ENCODE measurements around the gene RTEL1. TPM values are rescaled to one million over a fixed set of nuclear protein-coding genes. Genes with fewer than 3 reads are reported as not detected.
A peak's percentile ranks its signal among the peaks of the same experiment; 100 is the strongest.

The RTEL1 gene
- total RNA-seq, 1 experiment from 2014 or later: 51.1 TPM

DNA sequence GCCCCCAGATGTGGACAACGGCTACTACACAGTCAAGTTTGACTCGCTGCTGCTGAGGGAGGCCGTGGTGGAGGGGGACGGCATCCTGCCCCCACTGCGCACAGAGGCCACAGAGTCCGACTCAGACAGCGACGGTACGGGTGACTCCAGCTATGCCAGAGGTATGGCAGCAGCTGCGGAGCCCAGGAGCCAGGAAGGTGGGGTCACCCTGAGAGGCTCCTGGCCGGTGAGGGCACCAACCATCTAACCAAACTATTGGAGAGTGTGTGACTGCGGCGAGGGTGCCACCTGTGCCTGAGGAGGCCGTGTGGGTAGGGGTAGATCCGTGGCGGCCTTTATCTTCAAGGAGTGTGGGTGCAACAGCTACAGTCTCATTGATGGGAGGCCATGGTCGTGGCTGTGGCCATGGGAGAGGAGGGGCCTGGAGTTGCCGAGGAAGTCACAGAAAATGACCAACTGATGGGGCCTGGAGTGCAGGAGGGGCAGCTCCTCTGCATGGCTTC lies 75.5 kb downstream of the RTEL1 start:
- POLR2A ChIA-PET: no interaction called here
- no peaks in the 10 kb centered on the region for H3K9me3 Mint-ChIP-seq (ENCODE audit: unreplicated experiment)
- TF ChIP-seq, protein P1, sequence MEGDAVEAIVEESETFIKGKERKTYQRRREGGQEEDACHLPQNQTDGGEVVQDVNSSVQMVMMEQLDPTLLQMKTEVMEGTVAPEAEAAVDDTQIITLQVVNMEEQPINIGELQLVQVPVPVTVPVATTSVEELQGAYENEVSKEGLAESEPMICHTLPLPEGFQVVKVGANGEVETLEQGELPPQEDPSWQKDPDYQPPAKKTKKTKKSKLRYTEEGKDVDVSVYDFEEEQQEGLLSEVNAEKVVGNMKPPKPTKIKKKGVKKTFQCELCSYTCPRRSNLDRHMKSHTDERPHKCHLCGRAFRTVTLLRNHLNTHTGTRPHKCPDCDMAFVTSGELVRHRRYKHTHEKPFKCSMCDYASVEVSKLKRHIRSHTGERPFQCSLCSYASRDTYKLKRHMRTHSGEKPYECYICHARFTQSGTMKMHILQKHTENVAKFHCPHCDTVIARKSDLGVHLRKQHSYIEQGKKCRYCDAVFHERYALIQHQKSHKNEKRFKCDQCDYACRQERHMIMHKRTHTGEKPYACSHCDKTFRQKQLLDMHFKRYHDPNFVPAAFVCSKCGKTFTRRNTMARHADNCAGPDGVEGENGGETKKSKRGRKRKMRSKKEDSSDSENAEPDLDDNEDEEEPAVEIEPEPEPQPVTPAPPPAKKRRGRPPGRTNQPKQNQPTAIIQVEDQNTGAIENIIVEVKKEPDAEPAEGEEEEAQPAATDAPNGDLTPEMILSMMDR (IDR thresholded peaks at IDR 0.05; ENCODE audit: insufficient read depth in 1 of 2, low read depth in 1 of 2, low read length in 1 of 2, severe bottlenecking in 1 of 2, unreplicated experiment in 1 of 2): no peak
- peaks cover 7% of the 10 kb centered on the region for H3K4me1 Mint-ChIP-seq (ENCODE audit: low read depth, unreplicated experiment)
- H3K4me3 Mint-ChIP-seq (ENCODE audit: unreplicated experiment): no peak overlapping the region
- Histone ChIP-seq H3K27me3 (replicated peaks; ENCODE audit: control insufficient read depth, insufficient read depth, low read length) (no peaks in the 10 kb centered on the region), H3K36me3 (ENCODE audit: control insufficient read depth, insufficient read depth, low read length) (peaks cover 15% of the 10 kb centered on the region), H3K9me3 (no peaks in the 10 kb centered on the region), H3K4me1 (peaks cover 6% of the 10 kb centered on the region), H3K4me3 (ENCODE audit: low read depth, low read length) (no peak overlapping the region)
- no peak for DNase-seq
- H3K36me3 Mint-ChIP-seq (ENCODE audit: insufficient read depth, unreplicated experiment): peaks cover 36% of the 10 kb centered on the region
- intact Hi-C loops (cut with micrococcal nuclease; ENCODE audit: unreplicated experiment): no loop called here
- H3K27ac Mint-ChIP-seq (ENCODE audit: unreplicated experiment): peak overlapping the region; percentile 21
- no peaks in the 10 kb centered on the region for H3K27me3 Mint-ChIP-seq (ENCODE audit: insufficient read depth, unreplicated experiment)
- CTCF ChIA-PET: no interaction called here
- BruUV-seq (replicated peaks): no TSS peak

DNA sequence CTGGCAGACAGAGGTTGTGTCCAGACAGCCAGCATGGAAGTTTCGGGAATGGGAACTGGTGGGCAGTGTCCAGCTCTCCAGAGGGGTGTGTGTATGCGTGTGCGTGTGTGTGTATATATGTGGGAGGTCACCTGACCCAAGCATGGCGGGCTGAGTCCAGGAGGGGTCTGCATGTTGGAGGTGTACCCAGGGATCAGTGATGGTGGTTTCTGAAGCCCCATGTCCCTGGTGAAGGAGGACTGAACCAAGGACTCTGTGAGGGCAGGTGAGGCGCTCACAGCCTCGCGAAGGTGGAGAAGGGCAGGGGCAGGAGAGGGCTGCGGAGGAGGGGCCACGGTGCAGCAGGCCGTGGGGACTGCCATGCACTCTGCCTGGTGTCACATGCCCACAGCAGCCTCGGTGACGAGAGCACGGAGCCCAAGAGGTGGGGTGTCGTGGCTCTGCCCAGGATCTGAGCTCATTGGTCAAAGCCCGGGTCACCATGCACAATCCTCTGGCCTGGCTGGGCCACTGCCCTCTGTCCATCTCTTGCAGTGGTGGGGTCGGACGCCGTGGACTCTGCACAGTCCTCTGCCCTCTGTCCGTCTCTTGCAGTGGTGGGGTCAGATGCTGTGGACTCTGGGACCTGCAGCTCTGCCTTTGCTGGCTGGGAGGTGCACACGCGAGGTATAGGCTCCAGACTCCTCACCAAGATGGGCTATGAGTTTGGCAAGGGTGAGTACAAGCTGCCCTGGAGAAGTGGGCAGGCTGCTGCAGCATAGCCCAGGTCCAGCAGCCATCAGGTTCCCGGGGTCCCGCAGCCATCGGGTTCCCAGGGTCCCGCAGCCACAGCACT lies 76.2 kb downstream of the RTEL1 start:
- TF ChIP-seq, protein P1 (IDR thresholded peaks at IDR 0.05; ENCODE audit: insufficient read depth in 1 of 2, low read depth in 1 of 2, low read length in 1 of 2, severe bottlenecking in 1 of 2, unreplicated experiment in 1 of 2): no peak

GRCh38 chr20:63734946-63735858 lies 77.1 kb downstream of the RTEL1 start:
- BruUV-seq (replicated peaks): TSS peak; percentile 63
- Histone ChIP-seq H3K4me3 (ENCODE audit: low read depth, low read length) (no peak overlapping the region), H3K36me3 (ENCODE audit: control insufficient read depth, insufficient read depth, low read length) (peaks cover 15% of the 10 kb centered on the region), H3K9me3 (no peaks in the 10 kb centered on the region), H3K27me3 (replicated peaks; ENCODE audit: control insufficient read depth, insufficient read depth, low read length) (no peaks in the 10 kb centered on the region), H3K4me1 (peaks cover 13% of the 10 kb centered on the region)
- Mint-ChIP-seq H3K4me3 (ENCODE audit: unreplicated experiment) (no peak overlapping the region), H3K4me1 (ENCODE audit: low read depth, unreplicated experiment) (peaks cover 7% of the 10 kb centered on the region), H3K9me3 (ENCODE audit: unreplicated experiment) (no peaks in the 10 kb centered on the region), H3K36me3 (ENCODE audit: insufficient read depth, unreplicated experiment) (peaks cover 42% of the 10 kb centered on the region), H3K27me3 (ENCODE audit: insufficient read depth, unreplicated experiment) (no peaks in the 10 kb centered on the region), H3K27ac (ENCODE audit: unreplicated experiment) (peak overlapping the region; percentile 32)
- TF ChIP-seq, protein P1 (IDR thresholded peaks at IDR 0.05; ENCODE audit: insufficient read depth in 1 of 2, low read depth in 1 of 2, low read length in 1 of 2, severe bottlenecking in 1 of 2, unreplicated experiment in 1 of 2): no peak
- POLR2A ChIA-PET: no interaction called here
- DNase-seq: no peak
- CTCF ChIA-PET: no interaction called here
- intact Hi-C loops (cut with micrococcal nuclease; ENCODE audit: unreplicated experiment): no loop called here

More for the DNA sequence above, 76.2 kb downstream of the RTEL1 start:
- Histone ChIP-seq H3K9me3 (no peaks in the 10 kb centered on the region), H3K4me3 (ENCODE audit: low read depth, low read length) (no peak overlapping the region), H3K27me3 (replicated peaks; ENCODE audit: control insufficient read depth, insufficient read depth, low read length) (no peaks in the 10 kb centered on the region), H3K36me3 (ENCODE audit: control insufficient read depth, insufficient read depth, low read length) (peaks cover 15% of the 10 kb centered on the region), H3K4me1 (peaks cover 13% of the 10 kb centered on the region)
- TSS peak; percentile 17 for BruUV-seq (replicated peaks)
- no peak overlapping the region for H3K4me3 Mint-ChIP-seq (ENCODE audit: unreplicated experiment)
- no peaks in the 10 kb centered on the region for H3K9me3 Mint-ChIP-seq (ENCODE audit: unreplicated experiment)
- CTCF ChIA-PET: no interaction called here
- intact Hi-C loops (cut with micrococcal nuclease; ENCODE audit: unreplicated experiment): no loop called here
- peaks cover 42% of the 10 kb centered on the region for H3K36me3 Mint-ChIP-seq (ENCODE audit: insufficient read depth, unreplicated experiment)
- POLR2A ChIA-PET: interaction anchor here (0.5 kb wide), 1 partner anchor 124 kb away, joined by 3 read pairs; no protein-coding TSS in a partner anchor
- H3K4me1 Mint-ChIP-seq (ENCODE audit: low read depth, unreplicated experiment): peaks cover 7% of the 10 kb centered on the region
- no peaks in the 10 kb centered on the region for H3K27me3 Mint-ChIP-seq (ENCODE audit: insufficient read depth, unreplicated experiment)
- H3K27ac Mint-ChIP-seq (ENCODE audit: unreplicated experiment): peak overlapping the region; percentile 21
- no peak for DNase-seq
